ENCODE measurements around the gene APBA1. TPM values are rescaled to one million over a fixed set of nuclear protein-coding genes. Genes with fewer than 3 reads are reported as not detected.

The APBA1 gene
- total RNA-seq, 2 donors from 2014 or later: 8.9 to 9.2 TPM

GRCh38 chr9:69585571-69585970 is 86.6 kb downstream of the APBA1 start:
- no peak for DNase-seq (ENCODE audit: low spot score)
- intact Hi-C loops (cut with DNase I): no loop called here

DNA sequence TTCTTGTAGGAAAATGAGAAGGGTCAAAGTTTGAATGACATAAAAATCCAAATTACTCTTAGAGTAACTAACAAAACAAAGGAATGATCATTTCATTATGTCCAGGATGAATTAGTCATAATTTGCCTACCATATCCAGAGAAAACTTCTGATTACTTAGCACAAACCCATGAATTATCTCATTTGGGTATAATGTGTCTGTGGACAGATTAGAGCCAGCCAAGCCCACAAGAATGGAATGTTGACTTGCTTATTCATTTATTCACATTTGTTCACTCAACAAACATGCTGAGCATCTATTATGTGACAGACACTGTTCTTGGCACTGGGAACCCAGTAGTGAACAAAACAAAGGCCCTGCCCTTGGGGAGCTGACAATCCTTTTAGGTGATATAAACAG is 87.4 kb downstream of the APBA1 start:
- intact Hi-C loops (cut with DNase I): no loop called here
- DNase-seq (ENCODE audit: low spot score): no peak

DNA sequence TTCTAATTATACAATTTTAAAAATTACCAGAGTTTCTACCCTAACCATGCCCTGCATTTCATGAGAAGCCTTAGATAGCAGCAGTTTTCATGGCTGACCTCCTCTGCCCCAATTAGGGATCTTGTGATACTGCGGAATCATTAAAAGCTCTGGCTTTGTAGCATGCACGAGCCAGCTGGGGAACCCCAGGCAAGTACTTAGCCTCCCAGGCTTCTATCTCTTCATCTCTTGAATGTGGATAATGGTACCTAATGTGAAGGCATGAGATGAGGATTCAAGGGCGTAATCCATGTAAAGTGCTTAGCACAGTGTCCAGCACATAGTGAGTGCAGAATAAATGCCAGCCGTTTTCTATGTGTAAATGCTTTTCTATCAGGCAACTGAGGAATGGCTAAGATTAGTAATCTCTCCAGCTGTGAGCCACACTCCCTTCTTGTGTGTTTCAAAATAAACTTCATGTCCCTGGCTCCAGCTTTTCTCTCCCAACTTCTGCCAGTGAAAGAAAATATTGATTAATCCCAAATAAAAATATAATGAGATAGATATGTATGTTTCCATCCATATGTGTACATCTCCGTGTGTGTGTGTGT is 88.4 kb downstream of the APBA1 start:
- no peak for DNase-seq (ENCODE audit: low spot score)
- intact Hi-C loops (cut with DNase I): no loop called here

DNA sequence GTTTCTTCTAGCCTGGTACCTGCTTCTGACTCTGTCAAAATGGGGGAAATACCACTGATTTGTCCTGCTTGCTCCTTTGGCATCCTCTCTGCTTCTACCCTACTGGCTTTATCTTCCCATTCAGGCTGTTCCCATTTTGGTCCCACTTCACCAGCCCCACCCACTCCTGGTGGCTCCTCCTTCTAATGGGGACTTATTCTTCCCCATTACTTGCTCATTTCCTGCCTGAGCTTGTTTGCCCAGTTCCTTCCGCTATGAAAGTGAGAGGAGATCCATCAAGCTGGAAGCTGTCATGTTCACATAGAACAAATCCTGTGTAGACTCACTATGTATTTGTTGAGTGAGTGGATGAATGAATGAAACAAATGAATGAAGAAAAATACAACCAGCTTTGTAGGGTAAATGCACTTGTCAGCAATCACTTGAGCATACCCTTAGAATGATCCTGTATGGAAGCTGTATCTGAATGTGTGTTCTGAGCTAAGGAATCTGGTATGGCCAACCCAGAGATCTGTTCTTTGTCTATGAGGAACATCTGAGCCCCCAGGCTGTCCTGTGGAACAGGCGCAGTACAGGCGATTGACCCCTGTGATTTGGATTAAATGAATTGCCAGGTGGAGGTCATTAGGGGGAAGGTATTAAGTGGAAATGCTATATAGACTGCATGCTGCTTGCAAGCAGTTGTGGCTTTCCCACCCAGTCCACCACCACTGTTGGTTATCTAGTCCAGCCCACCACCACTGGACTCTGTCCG is 89.5 kb downstream of the APBA1 start:
- intact Hi-C loops (cut with DNase I): no loop called here
- DNase-seq (ENCODE audit: low spot score): no peak

DNA sequence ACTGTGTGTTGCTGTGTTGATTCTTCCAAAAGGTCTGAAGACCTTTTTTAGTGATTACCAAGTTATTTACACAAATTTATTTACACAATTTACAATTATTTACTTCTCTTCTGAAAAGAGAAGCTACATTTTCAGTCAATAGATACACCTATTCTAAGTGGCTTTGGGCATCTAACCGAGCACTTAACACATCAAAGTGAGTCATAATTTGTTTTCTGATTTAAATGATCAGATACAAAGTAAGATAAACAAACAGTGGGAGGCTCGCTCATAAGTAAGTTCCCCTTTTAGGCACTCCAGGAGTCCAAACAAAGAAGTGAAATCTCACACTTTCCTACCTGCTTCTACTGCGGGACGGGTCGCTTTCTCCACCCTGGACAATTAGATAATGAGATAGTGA is 90.2 kb downstream of the APBA1 start:
- intact Hi-C loops (cut with DNase I): no loop called here
- no peak for DNase-seq (ENCODE audit: low spot score)

DNA sequence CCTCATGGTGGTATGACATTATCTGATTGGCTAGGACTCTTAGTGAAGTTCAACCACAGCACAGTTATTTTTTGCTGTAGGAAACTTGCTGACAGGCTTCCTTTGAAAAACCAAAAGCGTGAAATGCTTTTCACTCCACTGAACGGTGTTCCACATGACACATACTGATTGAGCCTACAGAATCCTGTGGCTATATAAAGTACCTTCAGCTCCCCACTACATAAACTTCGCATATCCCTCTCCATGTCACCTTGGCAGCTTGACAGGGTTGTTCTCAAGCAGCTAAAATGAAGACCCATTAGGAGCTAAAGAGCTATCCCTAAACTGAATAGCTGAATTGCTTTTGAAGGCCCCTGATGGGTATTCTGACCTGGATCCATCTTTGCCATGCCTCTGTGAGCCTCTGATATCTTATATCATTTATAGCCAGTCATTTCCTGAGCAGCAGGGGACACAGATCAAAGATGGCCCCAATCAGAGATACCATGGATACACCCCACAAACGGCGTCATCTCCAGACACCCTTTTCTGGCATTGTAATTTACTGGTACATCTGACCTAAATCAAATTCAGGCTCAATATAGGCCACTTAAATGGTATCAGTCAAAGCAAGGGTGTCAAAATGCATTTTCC is 91.5 kb downstream of the APBA1 start:
- intact Hi-C loops (cut with DNase I): no loop called here

GRCh38 chr9:69579760-69580581 is 92.2 kb downstream of the APBA1 start:
- intact Hi-C loops (cut with DNase I): no loop called here
- no peak for DNase-seq (ENCODE audit: low spot score)

More for the DNA sequence above, 91.5 kb downstream of the APBA1 start:
- no peak for DNase-seq (ENCODE audit: low spot score)

DNA sequence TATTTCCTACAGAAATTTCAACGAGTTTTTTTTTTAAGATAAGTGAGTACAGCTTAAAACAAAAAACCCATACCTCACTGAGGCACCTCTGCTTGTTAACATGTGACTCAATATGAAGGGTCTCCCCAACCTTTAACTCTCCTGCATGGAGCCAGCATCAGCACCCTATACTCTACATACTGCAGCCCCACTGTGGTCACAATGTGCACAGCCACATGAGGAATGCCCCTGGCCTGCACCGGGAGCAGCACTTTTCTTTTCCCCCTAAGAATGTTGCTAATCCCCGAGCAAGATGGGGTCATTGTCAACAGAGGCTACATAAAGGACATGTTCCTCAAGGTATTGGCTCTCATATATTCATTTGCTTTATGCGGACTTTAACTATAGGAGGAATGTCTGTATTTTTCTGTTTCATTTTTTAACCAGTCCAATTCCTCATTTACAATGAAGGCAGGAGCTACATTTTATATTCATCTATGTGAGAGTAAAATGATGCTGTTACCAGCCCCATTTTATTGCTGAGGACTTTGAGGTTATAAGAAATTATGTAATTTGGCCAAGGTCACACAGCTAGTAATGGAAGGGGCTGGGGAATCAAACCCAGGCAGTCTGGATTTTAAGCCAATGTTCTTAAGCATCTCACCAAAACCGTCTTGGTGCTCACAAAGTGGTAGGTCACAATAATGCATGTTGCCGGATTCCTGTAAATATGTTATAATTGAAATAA is 93.0 kb downstream of the APBA1 start:
- intact Hi-C loops (cut with DNase I): no loop called here
- no peak for DNase-seq (ENCODE audit: low spot score)

GRCh38 chr9:69578026-69578425 is 94.1 kb downstream of the APBA1 start:
- intact Hi-C loops (cut with DNase I): no loop called here
- no peak for DNase-seq (ENCODE audit: low spot score)

- intact Hi-C loops (cut with DNase I): no loop called here
- no peak for DNase-seq (ENCODE audit: low spot score)
Measured at GRCh38 chr9:69577123-69577522, 95.0 kb downstream of the APBA1 start.

- intact Hi-C loops (cut with DNase I): no loop called here
- no peak for DNase-seq (ENCODE audit: low spot score)
Measured at GRCh38 chr9:69574057-69574456, 98.1 kb downstream of the APBA1 start.

- intact Hi-C loops (cut with DNase I): no loop called here
- DNase-seq (ENCODE audit: low spot score): no peak
Measured at GRCh38 chr9:69573651-69574050, 98.5 kb downstream of the APBA1 start.

GRCh38 chr9:69572611-69573010 is 99.6 kb downstream of the APBA1 start:
- intact Hi-C loops (cut with DNase I): no loop called here
- no peak for DNase-seq (ENCODE audit: low spot score)

DNA sequence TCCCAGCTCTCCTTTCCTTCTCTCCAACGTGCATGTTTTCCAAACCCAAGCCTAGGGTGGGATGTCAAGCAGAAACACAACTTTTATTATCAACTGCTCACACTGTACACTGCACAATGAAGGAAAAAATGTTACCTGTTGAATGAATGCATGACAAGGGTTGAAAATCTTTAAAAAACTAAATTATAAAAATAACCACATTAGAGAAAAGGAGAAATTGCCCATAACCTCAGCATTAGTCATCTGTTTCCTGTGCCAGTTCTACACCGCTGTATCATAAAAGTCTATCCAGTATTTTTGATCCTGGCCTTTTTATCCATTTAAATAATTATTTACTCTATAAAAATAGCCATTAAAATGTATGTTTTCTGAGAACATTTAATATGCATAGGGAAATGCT is 101.1 kb downstream of the APBA1 start:
- intact Hi-C loops (cut with DNase I): no loop called here
- no peak for DNase-seq (ENCODE audit: low spot score)

GRCh38 chr9:69569738-69570451 is 102.3 kb downstream of the APBA1 start:
- intact Hi-C loops (cut with DNase I): no loop called here

DNA sequence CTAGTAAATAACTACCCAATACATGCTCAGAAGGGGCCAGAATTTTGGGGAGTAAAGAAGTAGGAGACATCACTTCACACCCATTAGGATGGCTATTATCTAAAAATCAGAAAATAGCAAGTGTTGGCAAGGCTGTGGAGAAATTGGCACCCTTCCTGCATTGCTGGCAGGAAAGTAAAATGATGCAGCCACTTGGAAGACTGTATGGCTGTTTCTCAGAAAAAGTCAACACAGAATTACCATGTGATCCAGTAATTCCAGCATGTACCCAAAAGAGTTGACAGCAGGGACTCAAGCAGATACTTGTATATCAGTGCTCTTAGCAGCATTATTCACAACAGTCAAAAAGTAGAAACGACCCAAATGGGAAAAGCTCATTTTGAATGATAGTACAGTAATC is 107.6 kb downstream of the APBA1 start:
- no peak for DNase-seq (ENCODE audit: low spot score)
- intact Hi-C loops (cut with DNase I): no loop called here

More at GRCh38 chr9:69569738-69570451, 102.3 kb downstream of the APBA1 start:
- no peak for DNase-seq (ENCODE audit: low spot score)

DNA sequence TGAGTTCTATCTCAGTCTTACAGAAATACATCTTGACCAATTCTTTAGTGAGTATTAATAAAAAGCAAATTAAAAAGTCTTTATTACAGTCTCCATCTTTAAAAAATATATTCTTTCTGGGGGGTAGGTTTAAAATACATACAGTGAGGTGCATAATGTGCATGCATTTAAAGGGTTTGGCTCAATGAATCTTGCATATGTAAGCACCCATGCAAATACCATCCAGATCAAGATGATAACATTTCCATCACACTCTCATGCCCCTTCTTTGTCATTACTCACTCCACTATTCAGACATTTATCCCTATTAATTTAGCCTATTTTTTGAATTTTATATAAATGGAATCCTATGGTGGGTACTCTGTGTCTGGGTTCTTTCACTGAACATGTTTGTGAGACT is 113.0 kb downstream of the APBA1 start:
- DNase-seq (ENCODE audit: low spot score): no peak
- intact Hi-C loops (cut with DNase I): no loop called here

DNA sequence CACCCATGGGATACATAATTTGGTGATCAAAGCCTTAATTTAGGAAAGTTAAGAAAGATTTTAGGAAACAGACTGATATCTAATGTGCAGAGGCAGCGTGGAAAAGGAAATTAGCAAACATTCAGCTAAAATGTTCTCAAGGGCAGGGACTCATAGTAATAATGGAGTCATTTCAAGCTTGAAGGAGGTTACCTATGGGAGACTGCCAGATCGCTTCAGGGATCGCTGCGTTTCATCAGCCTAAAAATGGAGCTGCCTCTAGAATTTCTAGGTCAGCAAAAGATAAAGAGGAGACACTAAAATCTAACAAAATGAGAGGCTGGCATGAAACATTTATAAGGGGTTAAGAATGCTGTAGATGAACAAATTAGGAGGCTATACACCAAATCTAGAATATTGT is 115.5 kb downstream of the APBA1 start:
- DNase-seq (ENCODE audit: low spot score): no peak
- intact Hi-C loops (cut with DNase I): no loop called here

GRCh38 chr9:69555802-69556201 is 116.4 kb downstream of the APBA1 start:
- DNase-seq (ENCODE audit: low spot score): no peak
- intact Hi-C loops (cut with DNase I): no loop called here

Measured in posterior vena cava (tissue), 2 donors.